NT2/D1 (cell line): Measurements from ENCODE around the gene CCSER1.

Source experiments
- SUZ12 ChIP-seq: IDR thresholded peaks from 2 replicates; pipeline ENCODE4 v1.6.1; 2011; ENCODE audit not compliant: insufficient read length, insufficient read depth; ENCODE audit errors: extremely low read depth
- YY1 ChIP-seq: IDR thresholded peaks from 2 replicates; pipeline ENCODE4 v1.6.1; 2011; ENCODE audit not compliant: insufficient read length, insufficient read depth
- ZNF274 ChIP-seq: IDR thresholded peaks from 2 replicates; pipeline ENCODE4 v1.6.1; 2011; ENCODE audit warnings: mild to moderate bottlenecking, low read depth, low read length

- no peak for TF ChIP-seq YY1
- TF ChIP-seq ZNF274 = no peak
- no peak for TF ChIP-seq SUZ12
Measured at GRCh38 chr4:90105274-90105673, 21.9 kb upstream of the CCSER1 start.
